GM12878 (cell line): ENCODE measurements around the gene TEX2. TPM values are rescaled to one million over a fixed set of nuclear protein-coding genes. Genes with fewer than 3 reads are reported as not detected.

Source experiments
- ATAC-seq: fragments of 200-7000 bp; cut with Tn5 transposase; 3 replicates; pipeline ENCODE4 v1.9.1; 2020; ENCODE audit warnings: mild to moderate bottlenecking, moderate library complexity
- BruUV-seq: library from RNA; stranded (reverse); fragments of 400-500 nt; replicated peaks from 2 replicates; lab custom pipeline; 2021; lab: Mats Ljungman, UMichigan
- CTCF ChIA-PET: fragments of 300-600 bp; sonication (Branson Sonifier 250); formaldehyde crosslinking; extraction: SDS; loops from one replicate; lab custom pipeline; 2021; ENCODE audit warnings: inconsistent platforms; lab: Yijun Ruan, JAX
- POLR2A ChIA-PET: fragments of 350-600 bp; formaldehyde crosslinking; extraction: SDS; loops from one replicate; lab custom pipeline; 2021; ENCODE audit warnings: inconsistent platforms; lab: Charles Lee
- RAD21 ChIA-PET: fragments of 300-600 bp; sonication (Branson Sonifier 250); formaldehyde crosslinking; loops from one replicate; lab custom pipeline; 2023; ENCODE audit warnings: antibody characterized with exemption; ENCODE audit not compliant: unreplicated experiment; lab: Charles Lee
- SMC1A ChIA-PET: fragments of 300-600 bp; sonication (Branson Sonifier 250); formaldehyde crosslinking; loops from one replicate; lab custom pipeline; 2023; ENCODE audit not compliant: unreplicated experiment, uncharacterized antibody; lab: Charles Lee
- DNase-seq: peaks from one replicate; pipeline ENCODE4 v3.0.0-alpha.2; 2011; ENCODE audit warnings: low read depth, low spot score
- FAIRE-seq: peaks from 3 replicates; lab custom pipeline; 2011; peaks lifted over from hg19 to GRCh38; lab: Jason Lieb, UNC
- H2AFZ ChIP-seq: 2 replicates; pipeline ENCODE4 v1.6.0; 2011; ENCODE audit warnings: low read depth, low read length, control low read depth; ENCODE audit not compliant: control insufficient read depth
- H3K27ac ChIP-seq: 2 replicates; pipeline ENCODE4 v1.5.1; 2011; ENCODE audit warnings: control low read depth; ENCODE audit not compliant: control insufficient read depth, insufficient read depth
- H3K27me3 ChIP-seq, 2 experiments: replicated peaks in 1 of 2; 2 replicates each; pipeline versions ENCODE4 v1.6.0 to v1.6.1; 2011; ENCODE audit warnings: low read length in 1 of 2; ENCODE audit not compliant: control insufficient read depth in 2 of 2, insufficient read depth in 2 of 2
- H3K36me3 ChIP-seq, 2 experiments: 2 replicates each; pipeline ENCODE4 v1.5.1; 2011; ENCODE audit warnings: low read length in 1 of 2; ENCODE audit not compliant: control insufficient read depth in 2 of 2, insufficient read depth in 2 of 2
- H3K4me1 ChIP-seq: 2 replicates; pipeline ENCODE4 v1.6.1; 2011; ENCODE audit warnings: mild to moderate bottlenecking, low read length, moderate library complexity, mixed read lengths; ENCODE audit not compliant: control insufficient read depth, insufficient read depth
- H3K4me2 ChIP-seq: 2 replicates; pipeline ENCODE4 v1.6.0; 2011; ENCODE audit warnings: control low read depth; ENCODE audit not compliant: control insufficient read depth, insufficient read depth
- H3K4me3 ChIP-seq: fragments of 200-600 bp; sonication (generic); 2 replicates; pipeline ENCODE4 v1.5.1; 2016
- H3K79me2 ChIP-seq: 2 replicates; pipeline ENCODE4 v1.6.0; 2011; ENCODE audit warnings: low read length; ENCODE audit not compliant: control insufficient read depth, insufficient read depth
- H3K9ac ChIP-seq: 2 replicates; pipeline ENCODE4 v1.8.0; 2011; ENCODE audit warnings: low read length, control low read depth, mixed read lengths; ENCODE audit not compliant: control insufficient read depth, insufficient read depth
- H3K9me3 ChIP-seq: replicated peaks from 3 replicates; pipeline ENCODE4 v1.5.1; 2011; ENCODE audit warnings: mild to moderate bottlenecking, low read length; ENCODE audit not compliant: control insufficient read depth, insufficient read depth
- H4K20me1 ChIP-seq: 2 replicates; pipeline ENCODE4 v1.6.0; 2011; ENCODE audit not compliant: control insufficient read depth, insufficient read depth
- BACH1 ChIP-seq: fragments of 450-650 bp; IDR thresholded peaks from 2 replicates; pipeline ENCODE4 v1.6.1; 2017; ENCODE audit warnings: mild to moderate bottlenecking, borderline replicate concordance
- BRCA1 ChIP-seq: IDR thresholded peaks from 2 replicates; pipeline ENCODE4 v1.6.1; 2011; ENCODE audit warnings: low read depth, low read length, improper control_type of control experiment
- CBFB ChIP-seq: IDR thresholded peaks from 2 replicates; pipeline ENCODE4 v1.6.1; 2016; ENCODE audit warnings: antibody characterized with exemption, low read depth
- CREB1 ChIP-seq: IDR thresholded peaks from 2 replicates; pipeline ENCODE4 v1.6.1; 2012; ENCODE audit warnings: low read depth, mild to moderate bottlenecking, inconsistent platforms
- CREM ChIP-seq: IDR thresholded peaks from 2 replicates; pipeline ENCODE4 v1.6.1; 2014; ENCODE audit warnings: antibody characterized with exemption, low read depth
- HDAC2 ChIP-seq: fragments of 200-600 bp; sonication (generic); IDR thresholded peaks from 2 replicates; pipeline ENCODE4 v1.6.1; 2017
- PAX5 ChIP-seq: IDR thresholded peaks from 2 replicates; pipeline ENCODE4 v1.6.1; 2011; ENCODE audit warnings: low read depth, low read length, borderline replicate concordance
- RELB ChIP-seq: fragments of 450-650 bp; IDR thresholded peaks from 2 replicates; pipeline ENCODE4 v1.6.1; 2017; ENCODE audit warnings: low read depth, mild to moderate bottlenecking, moderate library complexity
- SPI1 ChIP-seq: IDR thresholded peaks from 2 replicates; pipeline ENCODE4 v1.6.1; 2011; ENCODE audit warnings: low read depth, mild to moderate bottlenecking, low read length, moderate library complexity, borderline replicate concordance; ENCODE audit not compliant: insufficient read depth
- ZBTB4 ChIP-seq: fragments of 450-650 bp; formaldehyde crosslinking; IDR thresholded peaks from 2 replicates; pipeline ENCODE4 v1.4.0; 2022; ENCODE audit warnings: mild to moderate bottlenecking, moderate library complexity
- ZNF687 ChIP-seq: fragments of 450-650 bp; IDR thresholded peaks from 2 replicates; pipeline ENCODE4 v1.6.1; 2017; ENCODE audit warnings: mild to moderate bottlenecking, moderate library complexity
- WGBS: methylation state at CpG from one replicate; pipeline ENCODE4 v1.1.6; 2016; ENCODE audit warnings: low lambda C conversion rate; ENCODE audit not compliant: insufficient replicate concordance, insufficient coverage; ENCODE audit errors: missing lambda C conversion rate; 5-methylcytosine and 5-hydroxymethylcytosine counted together
- in situ Hi-C: fragments of 300-500 bp; cut with MboI; formaldehyde crosslinking; loops from 9 replicates; pipeline ENCODE4 v1.14.3; 2018; ENCODE audit warnings: mixed read lengths
- intact Hi-C: fragments of 100-400 bp; cut with micrococcal nuclease; formaldehyde crosslinking; loops from one replicate; pipeline ENCODE4 v1.14.2; 2022; ENCODE audit not compliant: unreplicated experiment
- polyA plus RNA-seq, 11 experiments: library from polyadenylated mRNA; depleted of rRNA in 4 of 11; unstranded in 6 of 11; stranded (reverse) in 5 of 11; fragments of >200 nt; fragmentation: Nextera tagmentation in 4 of 11; fragmentation: Illumina TruSeq in 1 of 11; extraction: Ambion mirVana in 4 of 11; extraction: Trizol in 1 of 11; gene quantifications; 1 replicate in 1 of 11; 2 replicates in 10 of 11; pipeline versions ENCODE4 v1.2.1 to v1.2.3, GENCODE V29; 2011 to 2016; ENCODE audit warnings: inconsistent platforms in 2 of 11, missing spikeins in 2 of 11, low read depth in 1 of 11
- total RNA-seq, 4 experiments: library from RNA; depleted of rRNA in 3 of 4; stranded (reverse); fragments of >200 nt in 3 of 4; fragmentation: Illumina TruSeq in 1 of 4; extraction: Trizol in 1 of 4; gene quantifications; 2 replicates each; pipeline versions ENCODE4 v1.2.1 to v1.2.3, GENCODE V29; 2013 to 2021

TEX2 gene
- total and polyA plus RNA-seq, 10 of the 15 experiments (the other 5 are each of a cell fraction or from before 2014, with no cell fraction given): 3.8 to 19.9 (median 15.8) TPM

- TF ChIP-seq ZNF687 (no peak), HDAC2 (no peak), SPI1 (no peak), BACH1 (no peak), CREB1 (no peak)
- TF ChIP-seq, all 136 proteins: peak for 0
These were observed 46.6 kb upstream of the TEX2 start (continued) for GRCh38 chr17:64309710-64310109.

GRCh38 chr17:64309021-64309420, 46.0 kb upstream of the TEX2 start:
- Histone ChIP-seq H3K79me2 (no peaks in the 10 kb centered on the region), H3K36me3 (no peaks in the 10 kb centered on the region), H2AFZ (no peak overlapping the region), H3K9me3 (no peaks in the 10 kb centered on the region), H3K4me2 (no peak overlapping the region), H4K20me1 (no peaks in the 10 kb centered on the region), H3K9ac (no peak overlapping the region), H3K4me1 (no peaks in the 10 kb centered on the region), H3K4me3 (no peak overlapping the region), H3K27ac (no peak overlapping the region), H3K27me3 (no peaks in the 10 kb centered on the region)
- RAD21 ChIA-PET: interaction anchor here (0.5 to 3.2 kb wide), 5 partner anchors 19 to 203 kb away, joined by 3 to 20 read pairs (median 3); no protein-coding TSS in a partner anchor
- TF ChIP-seq ZBTB4 (no peak), PAX5 (no peak), SPI1 (no peak), RELB (no peak), CREM (no peak), CBFB (no peak), BRCA1 (no peak)
- SMC1A ChIA-PET: interaction anchor here (0.8 to 3.1 kb wide), 12 partner anchors 10 to 187 kb away, joined by 3 to 21 read pairs (median 4); partner anchors contain the start of gene POLG2
- FAIRE-seq (no peak), ATAC-seq (no peak), DNase-seq (no peak)
- CTCF ChIA-PET: interaction anchor here (1.0 to 31.7 kb wide), 6 partner anchors 10 to 283 kb away, joined by 3 to 627 read pairs (median 3); no protein-coding TSS in a partner anchor
- BruUV-seq: no TSS peak
- POLR2A ChIA-PET: interaction anchor here (1.2 kb wide), 1 partner anchor 12 kb away, joined by 4 read pairs; no protein-coding TSS in a partner anchor
- intact Hi-C loops (loop anchor here (5.0 kb wide), 2 partner anchors 183 to 338 kb away; no protein-coding TSS in a partner anchor), in situ Hi-C loops (no loop called here)
- WGBS: 20% methylated on average over 2 of the region's 2 CpGs
